GM23338 (cell line): ENCODE measurements around the gene CYTH1.

ENCODE experiments used
- CREB1 ChIP-seq: fragments of 250-450 bp; sonication (Bioruptor Pico); IDR thresholded peaks from 2 replicates; pipeline ENCODE4 v1.5.0; 2020; ENCODE audit warnings: low read depth, mild to moderate bottlenecking, moderate library complexity
- EZH2 ChIP-seq: fragments of 200-600 bp; sonication (generic); IDR thresholded peaks from one replicate; pipeline ENCODE4 v1.8.0; 2017; ENCODE audit warnings: antibody characterized with exemption, mild to moderate bottlenecking, low read depth; ENCODE audit not compliant: unreplicated experiment
- JUNB ChIP-seq: IDR thresholded peaks from one replicate; pipeline ENCODE4 v1.6.1; 2016; ENCODE audit warnings: antibody characterized with exemption; ENCODE audit not compliant: unreplicated experiment
- POLR2AphosphoS5 ChIP-seq: IDR thresholded peaks from 2 replicates; pipeline ENCODE4 v1.6.1; 2016; ENCODE audit warnings: antibody characterized with exemption, low read depth
- STAT1 ChIP-seq: IDR thresholded peaks from one replicate; pipeline ENCODE4 v1.6.1; 2016; ENCODE audit warnings: antibody characterized with exemption; ENCODE audit not compliant: unreplicated experiment
- TF ChIP-seq, protein P1 (sequence below), 2 experiments: fragments of 200-600 bp in 1 of 2; sonication (generic) in 1 of 2; conservative IDR thresholded peaks; 2 replicates each; pipeline versions ENCODE4 v1.5.1 to v1.6.1; 2016 to 2017; ENCODE audit warnings: antibody characterized with exemption in 2 of 2, low read depth in 2 of 2, mild to moderate bottlenecking in 2 of 2, moderate library complexity in 1 of 2

DNA sequence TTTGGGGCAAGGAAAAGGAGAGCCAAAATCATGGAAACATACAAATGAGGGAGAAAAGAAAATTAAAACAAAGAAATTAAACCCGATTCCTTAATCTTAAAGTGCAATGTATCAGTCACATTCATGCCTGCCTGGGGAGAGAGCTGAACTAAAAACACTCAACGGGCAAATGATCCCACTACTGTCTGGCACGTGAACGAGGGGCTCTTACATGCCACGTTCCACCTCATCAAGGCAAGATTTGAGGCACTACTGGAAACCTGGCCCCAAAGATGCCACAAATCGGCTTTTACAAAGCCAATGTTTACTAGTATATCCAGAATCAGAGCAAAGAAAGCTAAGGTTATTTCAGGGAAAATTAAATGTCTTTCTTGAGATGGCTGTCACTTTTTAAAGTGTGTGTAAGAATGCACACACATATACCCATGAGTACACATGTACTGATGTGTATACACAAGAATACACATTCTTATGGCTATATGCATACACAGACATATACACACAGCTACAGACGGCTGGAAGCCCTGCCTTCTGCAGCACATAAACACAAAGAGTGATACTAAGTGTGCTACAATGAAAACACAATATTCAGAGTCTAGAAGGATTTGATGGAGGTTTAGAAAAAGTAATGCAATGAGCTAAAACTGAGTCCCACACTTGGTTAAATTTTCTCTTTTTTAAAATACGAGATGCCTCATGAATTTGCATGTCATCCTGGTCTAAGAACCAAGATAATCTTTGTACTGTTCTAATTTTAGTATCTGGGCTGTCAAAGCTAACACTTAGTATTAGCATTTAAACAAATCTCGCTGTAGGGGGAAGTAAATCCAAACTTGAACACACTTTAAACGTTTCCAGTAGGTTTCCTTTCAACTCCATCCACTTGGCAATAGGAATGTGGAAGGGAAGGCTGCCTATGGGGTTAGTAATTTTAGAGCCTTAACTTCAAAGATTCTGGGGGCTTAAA, 85.8 kb downstream of the CYTH1 start:
- TF ChIP-seq, protein P1, sequence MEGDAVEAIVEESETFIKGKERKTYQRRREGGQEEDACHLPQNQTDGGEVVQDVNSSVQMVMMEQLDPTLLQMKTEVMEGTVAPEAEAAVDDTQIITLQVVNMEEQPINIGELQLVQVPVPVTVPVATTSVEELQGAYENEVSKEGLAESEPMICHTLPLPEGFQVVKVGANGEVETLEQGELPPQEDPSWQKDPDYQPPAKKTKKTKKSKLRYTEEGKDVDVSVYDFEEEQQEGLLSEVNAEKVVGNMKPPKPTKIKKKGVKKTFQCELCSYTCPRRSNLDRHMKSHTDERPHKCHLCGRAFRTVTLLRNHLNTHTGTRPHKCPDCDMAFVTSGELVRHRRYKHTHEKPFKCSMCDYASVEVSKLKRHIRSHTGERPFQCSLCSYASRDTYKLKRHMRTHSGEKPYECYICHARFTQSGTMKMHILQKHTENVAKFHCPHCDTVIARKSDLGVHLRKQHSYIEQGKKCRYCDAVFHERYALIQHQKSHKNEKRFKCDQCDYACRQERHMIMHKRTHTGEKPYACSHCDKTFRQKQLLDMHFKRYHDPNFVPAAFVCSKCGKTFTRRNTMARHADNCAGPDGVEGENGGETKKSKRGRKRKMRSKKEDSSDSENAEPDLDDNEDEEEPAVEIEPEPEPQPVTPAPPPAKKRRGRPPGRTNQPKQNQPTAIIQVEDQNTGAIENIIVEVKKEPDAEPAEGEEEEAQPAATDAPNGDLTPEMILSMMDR (conservative IDR thresholded peaks at IDR 0.05; ENCODE audit: low read depth in 2 of 2), result no peak
- no peak for TF ChIP-seq EZH2
- no peak for TF ChIP-seq CREB1 (CRISPR knock-in tag)
- TF ChIP-seq JUNB, result no peak
- TF ChIP-seq STAT1, result no peak
- TF ChIP-seq POLR2AphosphoS5, result no peak
